Aorta (tissue), 5 donors: ENCODE measurements around the gene USP10. TPM values are rescaled to one million over a fixed set of nuclear protein-coding genes. Genes with fewer than 3 reads are reported as not detected.
A peak's percentile ranks its signal among the peaks of the same experiment; 100 is the strongest.

Experiments
- ATAC-seq: fragments of 200-7000 bp; cut with Tn5 transposase; one replicate; pipeline ENCODE4 v1.9.1; 2022; ENCODE audit warnings: moderate library complexity; ENCODE audit not compliant: low FRiP score
- DNase-seq, 2 donors: peaks; one replicate each; pipeline ENCODE4 v3.0.0-alpha.2; 2020
- H3K27ac ChIP-seq, 2 donors: one replicate each; pipeline ENCODE4 v1.5.1; 2013; ENCODE audit warnings: low read length in 2 of 2, mild to moderate bottlenecking in 2 of 2, moderate library complexity in 2 of 2, control low read depth in 1 of 2, inconsistent platforms in 1 of 2, low read depth in 1 of 2
- H3K27me3 ChIP-seq, 2 donors: one replicate each; pipeline ENCODE4 v1.6.1; 2013; ENCODE audit warnings: control low read depth in 1 of 2, low read length in 1 of 2, mild to moderate bottlenecking in 1 of 2, moderate library complexity in 1 of 2; ENCODE audit not compliant: insufficient read depth in 2 of 2, control insufficient read depth in 1 of 2
- H3K36me3 ChIP-seq, 2 donors: one replicate each; pipeline ENCODE4 v1.6.1; 2013; ENCODE audit warnings: control low read depth in 1 of 2, low read length in 1 of 2, mild to moderate bottlenecking in 1 of 2; ENCODE audit not compliant: insufficient read depth in 2 of 2, control insufficient read depth in 1 of 2
- H3K4me1 ChIP-seq, 2 donors: one replicate each; pipeline ENCODE4 v1.6.1; 2013; ENCODE audit warnings: low read length in 2 of 2, control low read depth in 1 of 2, mild to moderate bottlenecking in 1 of 2, moderate library complexity in 1 of 2; ENCODE audit not compliant: insufficient read depth in 2 of 2, control insufficient read depth in 1 of 2
- H3K4me3 ChIP-seq, 2 donors: one replicate each; pipeline ENCODE4 v1.5.1; 2013; ENCODE audit warnings: low read length in 2 of 2, control low read depth in 1 of 2, mild to moderate bottlenecking in 1 of 2
- H3K9me3 ChIP-seq: one replicate; pipeline ENCODE4 v1.6.1; 2013; ENCODE audit warnings: mild to moderate bottlenecking, low read length; ENCODE audit not compliant: control insufficient read depth
- WGBS, 2 donors: extraction: QIAGEN DNeasy Blood & Tissue Kit; methylation state at CpG; one replicate each; pipeline ENCODE4 v1.1.7; 2013; 5-methylcytosine and 5-hydroxymethylcytosine counted together
- intact Hi-C, 2 donors: fragments of 100-400 bp; cut with DNase I; formaldehyde crosslinking; loops; one replicate each; pipeline versions ENCODE4 v1.14.2 to v1.15.0; 2022
- polyA plus RNA-seq, 2 donors: library from polyadenylated mRNA; stranded (reverse); fragments of 200-250 nt; gene quantifications; one replicate each; pipeline ENCODE4 v1.2.3, GENCODE V29; 2013
- total RNA-seq, 2 donors: library from RNA; stranded (reverse); fragmentation: NEBNext Ultra II Directional; extraction: Animal tissue kit (Norgen Biotek cat#: 25700); gene quantifications; one replicate each; pipeline ENCODE4 v1.2.1, GENCODE V29; 2021
- donor health status: healthy with polysubstance abuse.
- donor health status: Bipolar disorder and iron deficiency.
- donor health status: DM: no; HTN: no; CAD: no.
- donor health status: DM: no; HTN: no; CAD: no.
- donor health status: DM: yes; HTN: yes; CAD: no.

USP10 gene
- total and polyA plus RNA-seq, 4 donors: 14.0 to 59.4 (median 40.1) TPM

DNA sequence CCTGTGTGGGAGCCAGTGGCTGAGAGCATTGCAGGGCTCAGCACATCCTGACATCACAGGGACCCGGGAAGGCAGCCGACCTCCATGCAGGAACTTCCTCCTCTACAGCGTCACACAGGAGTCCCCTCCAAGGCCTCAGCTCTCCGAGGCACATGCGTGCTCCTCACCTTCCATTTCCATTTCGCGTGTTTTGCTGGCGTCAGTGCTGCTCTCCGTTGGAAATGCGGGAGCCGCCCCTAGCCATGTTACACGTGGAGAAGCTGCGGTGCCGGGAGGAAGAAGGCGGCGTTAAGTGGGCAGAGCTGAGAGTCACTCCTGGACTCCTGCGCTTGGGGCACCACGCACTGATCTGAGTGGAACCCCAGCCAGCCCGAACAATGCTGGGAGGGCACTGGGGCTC, 94.8 kb downstream of the USP10 start:
- H3K4me3 ChIP-seq: no peak overlapping the region
- ATAC-seq (no peak), DNase-seq (no peak)
- H3K27ac ChIP-seq: no peak overlapping the region
- no peaks in the 10 kb centered on the region for H3K9me3 ChIP-seq
- H3K36me3 ChIP-seq: no peaks in the 10 kb centered on the region
- WGBS, 2 donors: 95 to 96% methylated on average over 19 of the region's 19 CpGs
- intact Hi-C loops: no loop called here
- H3K4me1 ChIP-seq: no peaks in the 10 kb centered on the region
- H3K27me3 ChIP-seq: no peaks in the 10 kb centered on the region

DNA sequence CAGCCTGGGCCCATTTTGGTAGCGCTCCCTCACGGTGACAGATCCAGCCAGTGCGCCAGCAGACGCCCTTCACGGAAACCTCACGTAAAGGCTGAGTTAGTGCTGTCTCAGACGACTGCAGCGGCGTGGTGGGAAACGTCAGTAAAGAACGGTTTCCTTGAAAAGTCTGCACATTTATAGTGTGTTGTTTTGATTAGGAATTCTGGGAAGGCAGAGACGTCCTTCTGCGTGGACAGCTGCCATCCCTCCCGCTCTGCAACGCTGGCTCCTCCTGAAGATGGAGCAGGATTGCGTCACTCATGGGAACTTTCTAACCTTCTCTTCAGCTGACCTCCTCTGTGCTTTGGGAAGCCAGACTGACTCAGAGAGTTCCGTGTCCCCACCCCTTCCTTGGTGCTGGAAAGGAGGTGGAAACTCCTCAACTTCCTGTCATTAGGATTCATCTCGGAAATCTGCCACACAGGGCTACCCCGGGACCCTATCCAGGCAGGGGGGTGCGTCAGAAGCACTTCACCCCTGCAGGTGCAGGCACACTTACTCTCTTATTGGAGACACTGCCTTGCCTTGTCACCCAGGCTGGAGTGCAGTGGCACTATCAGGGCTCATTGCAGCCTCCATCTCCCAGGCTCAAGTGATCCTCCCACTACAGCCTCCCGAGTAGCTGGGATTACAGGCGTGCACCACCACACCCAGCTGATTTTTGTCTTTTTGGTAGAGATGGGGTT, 95.7 kb downstream of the USP10 start:
- Histone ChIP-seq H3K4me1 (no peaks in the 10 kb centered on the region), H3K9me3 (no peaks in the 10 kb centered on the region), H3K4me3 (no peak overlapping the region), H3K36me3 (no peaks in the 10 kb centered on the region), H3K27me3 (no peaks in the 10 kb centered on the region), H3K27ac (no peak overlapping the region)
- intact Hi-C loops: no loop called here
- DNase-seq (peak; percentile 82 to 85), ATAC-seq (peak; percentile 93)
- 13 to 17% methylated on average over 22 of the region's 22 CpGs for WGBS, 2 donors

DNA sequence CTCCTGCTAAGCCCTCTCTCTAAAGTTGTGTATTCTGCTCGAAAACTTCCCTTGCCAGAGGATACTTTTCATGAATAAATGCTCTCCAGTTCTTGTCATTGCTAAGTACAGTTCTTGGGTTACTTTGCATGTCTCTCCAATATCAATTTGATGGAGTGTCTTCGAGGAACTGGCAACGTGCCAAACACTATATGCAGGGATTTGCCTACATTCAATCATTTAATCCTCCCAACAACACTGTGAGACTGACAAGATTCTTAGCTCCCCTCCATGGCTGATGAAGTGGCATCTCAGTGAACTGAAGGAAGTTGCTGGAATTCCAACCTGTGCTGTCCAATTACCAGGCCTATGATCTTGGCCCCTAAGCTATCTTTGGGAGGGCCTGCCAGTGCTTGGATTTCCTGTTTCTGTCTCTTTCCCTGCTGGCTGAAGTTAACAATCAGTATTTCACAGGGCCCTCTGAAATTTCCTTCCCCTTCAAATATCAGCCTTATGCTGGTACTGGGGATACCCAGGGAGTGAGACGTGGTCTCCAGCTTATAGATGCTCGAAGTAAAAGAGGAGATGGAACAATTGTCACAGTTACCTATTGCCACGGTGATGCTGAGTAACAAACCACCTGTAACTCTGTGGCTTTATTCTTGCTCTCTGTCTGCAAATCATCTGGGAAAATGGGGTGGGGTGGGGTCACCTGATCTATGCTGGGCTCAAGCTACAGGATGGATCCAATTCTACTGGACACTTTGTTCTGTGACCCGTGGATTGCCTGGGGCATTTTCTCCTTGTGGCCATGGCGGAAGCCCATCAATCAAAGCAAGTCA, 100.6 kb downstream of the USP10 start:
- WGBS, 2 donors: 67 to 71% methylated on average over 8 of the region's 8 CpGs
- H3K36me3 ChIP-seq: no peaks in the 10 kb centered on the region
- no peaks in the 10 kb centered on the region for H3K4me1 ChIP-seq
- ATAC-seq (no peak), DNase-seq (peak in 1 of 2 donors; percentile 11)
- no peaks in the 10 kb centered on the region for H3K9me3 ChIP-seq
- H3K27me3 ChIP-seq: no peaks in the 10 kb centered on the region
- no peak overlapping the region for H3K27ac ChIP-seq
- intact Hi-C loops: no loop called here
- H3K4me3 ChIP-seq: no peak overlapping the region

DNA sequence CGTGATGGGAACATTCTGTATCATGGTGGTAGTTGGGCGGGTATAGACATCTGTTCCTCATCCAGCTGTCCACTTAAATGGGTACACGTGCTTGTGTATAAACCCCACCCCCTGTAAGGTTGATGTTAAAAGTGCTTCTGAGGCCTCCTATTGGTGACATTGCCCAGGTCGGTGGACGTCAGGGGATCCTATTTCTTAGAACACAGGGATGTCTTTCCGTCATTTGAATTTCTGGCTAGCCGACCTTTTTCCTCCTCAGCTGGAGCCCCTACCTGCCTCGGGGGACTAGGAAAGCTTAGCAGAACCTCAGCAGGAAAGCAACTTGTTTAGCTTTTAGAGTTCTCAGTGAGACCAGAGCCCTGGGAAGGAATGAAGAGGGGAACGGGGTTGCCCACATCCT, 103.3 kb downstream of the USP10 start:
- peak in 1 of 2 donors; percentile 4 for DNase-seq
- H3K27ac ChIP-seq: no peak overlapping the region
- intact Hi-C loops: no loop called here
- ATAC-seq: no peak
- WGBS, 2 donors: 80 to 84% methylated on average over 9 of the region's 9 CpGs
- no peak overlapping the region for H3K4me3 ChIP-seq
- no peaks in the 10 kb centered on the region for H3K4me1 ChIP-seq
- no peaks in the 10 kb centered on the region for H3K36me3 ChIP-seq
- H3K27me3 ChIP-seq: no peaks in the 10 kb centered on the region
- no peaks in the 10 kb centered on the region for H3K9me3 ChIP-seq

DNA sequence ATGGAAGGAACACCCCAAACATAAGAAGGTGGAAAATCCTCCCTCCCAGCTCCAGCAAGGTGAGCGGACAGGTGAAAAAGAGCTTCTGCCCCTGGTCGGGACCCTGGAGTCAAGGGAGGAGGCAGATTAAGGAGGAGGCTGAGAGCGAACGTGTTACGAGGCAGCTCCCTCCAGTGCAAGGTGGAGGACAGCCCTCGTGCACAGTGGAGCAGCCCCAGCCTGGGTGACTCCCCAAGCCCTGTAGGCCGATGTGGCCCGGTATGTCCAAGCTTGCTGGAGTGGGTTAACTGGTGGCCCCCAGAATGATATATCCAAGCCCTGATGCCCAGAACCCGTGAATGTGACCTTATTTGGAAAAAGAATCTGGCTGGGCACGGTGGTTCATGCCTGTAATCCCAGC, 104.5 kb downstream of the USP10 start:
- Histone ChIP-seq H3K27me3 (no peaks in the 10 kb centered on the region), H3K9me3 (no peaks in the 10 kb centered on the region), H3K36me3 (no peaks in the 10 kb centered on the region), H3K4me1 (no peaks in the 10 kb centered on the region), H3K4me3 (no peak overlapping the region), H3K27ac (no peak overlapping the region)
- intact Hi-C loops: no loop called here
- peak in 1 of 2 donors; percentile 21 for DNase-seq
- whole genome bisulfite sequencing, 2 donors: 90 to 94% methylated on average over 10 of the region's 10 CpGs
- no peak for ATAC-seq

DNA sequence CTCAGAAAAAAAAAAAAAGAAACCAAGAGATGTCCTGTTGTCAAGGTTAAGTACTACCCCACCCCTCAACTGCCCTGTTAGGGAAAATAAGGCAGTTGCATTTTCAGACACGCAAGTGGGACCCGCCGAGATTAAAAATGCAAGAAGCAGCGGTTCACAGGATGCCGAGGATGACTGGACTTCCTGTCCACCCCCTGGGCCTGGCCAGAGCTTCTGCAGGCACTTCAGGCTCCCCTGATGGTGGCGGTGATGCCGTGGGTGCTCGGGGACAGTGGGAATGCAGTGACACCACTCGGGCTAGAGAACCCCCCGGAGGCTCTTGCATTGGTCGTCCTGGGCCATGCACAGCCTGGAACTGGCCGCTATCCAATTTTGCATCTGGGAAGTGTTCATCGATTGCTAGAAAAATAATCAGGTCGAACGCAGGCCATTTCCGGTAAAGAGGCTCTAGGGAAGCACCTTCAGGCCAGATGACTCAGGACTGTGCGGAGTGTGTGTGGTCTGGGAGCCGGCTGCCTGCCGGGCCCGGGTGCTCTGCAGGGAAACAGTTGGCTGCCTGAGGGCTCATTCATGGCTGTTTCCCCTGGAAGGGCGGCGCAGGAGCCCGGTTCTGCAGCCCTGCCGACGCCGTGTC, 106.6 kb downstream of the USP10 start:
- peak; percentile 58 for ATAC-seq
- intact Hi-C loops: no loop called here
- no peak overlapping the region for H3K27ac ChIP-seq
- H3K9me3 ChIP-seq: no peaks in the 10 kb centered on the region
- no peaks in the 10 kb centered on the region for H3K36me3 ChIP-seq
- DNase-seq: peak in 1 of 2 donors; percentile 76
- WGBS, 2 donors: 56 to 58% methylated on average over 26 of the region's 26 CpGs
- no peak overlapping the region for H3K4me3 ChIP-seq
- no peaks in the 10 kb centered on the region for H3K4me1 ChIP-seq
- no peaks in the 10 kb centered on the region for H3K27me3 ChIP-seq

DNA sequence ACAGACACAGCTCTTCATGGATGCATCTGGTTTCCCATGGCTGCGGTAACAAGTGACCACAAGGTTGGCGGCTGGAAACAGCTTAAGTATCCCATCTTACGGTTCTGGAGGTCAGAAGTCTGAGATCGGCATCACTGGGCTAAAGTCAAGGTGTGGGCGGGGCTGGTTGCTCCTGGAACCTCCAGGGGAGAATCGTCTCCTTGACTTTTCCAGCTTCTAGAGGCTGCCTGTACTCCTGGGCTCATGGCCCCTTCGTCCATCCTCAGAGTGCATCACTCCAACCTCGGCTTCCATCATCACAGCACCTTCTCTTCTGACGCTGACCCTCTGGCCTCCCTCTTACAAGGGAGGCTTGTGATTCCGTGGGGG, 107.1 kb downstream of the USP10 start:
- no peak for ATAC-seq
- H3K4me1 ChIP-seq: no peaks in the 10 kb centered on the region
- no peak overlapping the region for H3K4me3 ChIP-seq
- DNase-seq: no peak
- no peak overlapping the region for H3K27ac ChIP-seq
- WGBS, 2 donors: 93 to 96% methylated on average over 10 of the region's 10 CpGs
- no peaks in the 10 kb centered on the region for H3K9me3 ChIP-seq
- no peaks in the 10 kb centered on the region for H3K36me3 ChIP-seq
- no peaks in the 10 kb centered on the region for H3K27me3 ChIP-seq
- intact Hi-C loops: no loop called here

DNA sequence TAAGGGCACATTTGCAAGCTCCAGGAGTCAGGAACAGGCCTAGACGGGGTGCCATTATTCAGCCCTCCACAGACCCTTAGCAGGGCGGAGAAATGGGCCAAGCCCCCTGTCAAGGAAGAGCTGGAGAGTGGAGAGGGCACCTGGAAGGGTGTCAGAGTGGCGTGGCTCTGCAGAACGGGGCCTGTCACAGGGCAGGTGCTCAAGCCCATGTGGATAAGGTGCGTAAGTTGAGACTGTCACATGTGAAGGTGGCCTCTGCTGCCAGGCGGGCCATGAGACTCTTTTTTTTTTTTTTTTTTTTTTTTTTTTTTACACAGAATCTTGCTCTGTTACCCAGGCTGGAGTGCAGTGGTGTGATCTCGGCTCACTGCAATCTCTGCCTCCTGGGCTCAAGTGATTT, 108.0 kb downstream of the USP10 start:
- intact Hi-C loops: no loop called here
- no peak overlapping the region for H3K4me3 ChIP-seq
- no peaks in the 10 kb centered on the region for H3K4me1 ChIP-seq
- 92 to 95% methylated on average over 7 of the region's 7 CpGs for WGBS, 2 donors
- DNase-seq (no peak), ATAC-seq (no peak)
- H3K27me3 ChIP-seq: no peaks in the 10 kb centered on the region
- no peaks in the 10 kb centered on the region for H3K9me3 ChIP-seq
- H3K36me3 ChIP-seq: no peaks in the 10 kb centered on the region
- no peak overlapping the region for H3K27ac ChIP-seq
